GM18868 (cell line): Measurements from ENCODE around the gene KRT15.
"Not testable (repeated sequence)": the region's sequence is repeated elsewhere in the genome, so short reads cannot be mapped to it uniquely, and the experiment has no call there.

Experiments used
- ATAC-seq: cut with Tn5 transposase; IDR thresholded peaks from one replicate; pipeline ENCODE4 v1.9.1; 2021; ENCODE audit warnings: mild to moderate bottlenecking, moderate library complexity; ENCODE audit not compliant: unreplicated experiment

Gene KRT15

GRCh38 chr17:41544935-41545334, 26.2 kb upstream of the KRT15 start:
- ATAC-seq, result no peak

- ATAC-seq, result no peak
Observed at GRCh38 chr17:41544491-41544892, 25.8 kb upstream of the KRT15 start.

- ATAC-seq, result not testable (repeated sequence)
Observed at GRCh38 chr17:41542786-41543185, 24.1 kb upstream of the KRT15 start.

GRCh38 chr17:41542357-41542756, 23.7 kb upstream of the KRT15 start:
- no peak for ATAC-seq

GRCh38 chr17:41540921-41541625, 22.4 kb upstream of the KRT15 start:
- no peak for ATAC-seq

GRCh38 chr17:41539979-41540701, 21.4 kb upstream of the KRT15 start:
- ATAC-seq, result no peak

GRCh38 chr17:41539071-41539492, 20.4 kb upstream of the KRT15 start:
- no peak for ATAC-seq

GRCh38 chr17:41538565-41538991, 19.9 kb upstream of the KRT15 start:
- ATAC-seq, result no peak

GRCh38 chr17:41537990-41538389, 19.3 kb upstream of the KRT15 start:
- ATAC-seq, result no peak

- ATAC-seq, result no peak
Observed at GRCh38 chr17:41537614-41537954, 18.9 kb upstream of the KRT15 start.

- no peak for ATAC-seq
Observed at GRCh38 chr17:41536741-41537613, 18.3 kb upstream of the KRT15 start.

- ATAC-seq, result no peak
Observed at GRCh38 chr17:41535764-41536481, 17.2 kb upstream of the KRT15 start.

GRCh38 chr17:41534899-41535546, 16.3 kb upstream of the KRT15 start:
- no peak for ATAC-seq

- ATAC-seq, result no peak
Observed at GRCh38 chr17:41533613-41534012, 14.9 kb upstream of the KRT15 start.

GRCh38 chr17:41532947-41533570, 14.4 kb upstream of the KRT15 start:
- no peak for ATAC-seq

GRCh38 chr17:41531993-41532392, 13.3 kb upstream of the KRT15 start:
- no peak for ATAC-seq

- ATAC-seq, result no peak
Observed at GRCh38 chr17:41530062-41531048, 11.7 kb upstream of the KRT15 start.

GRCh38 chr17:41529491-41529915, 10.8 kb upstream of the KRT15 start:
- no peak for ATAC-seq

GRCh38 chr17:41528959-41529353, 10.3 kb upstream of the KRT15 start:
- ATAC-seq, result no peak
